Naive thymus-derived CD4-positive, alpha-beta T cell (primary cell): ENCODE data around the gene RASSF10. TPM values are rescaled to one million over a fixed set of nuclear protein-coding genes. Genes with fewer than 3 reads are reported as not detected.

ENCODE experiments used
- ATAC-seq: fragments of 150-1000 bp; cut with Tn5 transposase; 2 replicates; pipeline ENCODE4 v1.10.0; 2021; ENCODE audit warnings: mild to moderate bottlenecking, moderate library complexity
- CTCF ChIA-PET: fragments of 350-600 bp; sonication (Branson Sonifier 250); formaldehyde crosslinking; loops from one replicate; lab custom pipeline; 2021; ENCODE audit warnings: antibody characterized with exemption; lab: Charles Lee
- POLR2A ChIA-PET: fragments of 350-600 bp; sonication (Branson Sonifier 250); formaldehyde crosslinking; loops from one replicate; lab custom pipeline; 2021; ENCODE audit warnings: antibody characterized with exemption, inconsistent platforms; lab: Charles Lee
- DNase-seq, 9 donors: peaks; one replicate each; pipeline versions ENCODE4 v3.0.0 to v3.0.0-alpha.2; 2020 to 2022; ENCODE audit warnings: mixed read lengths in 1 of 9
- H3K27ac ChIP-seq: one replicate; pipeline ENCODE4 v1.7.0; 2013; ENCODE audit warnings: mild to moderate bottlenecking, low read depth, low read length, moderate library complexity
- H3K27me3 ChIP-seq, 2 donors: one replicate each; pipeline ENCODE4 v1.7.0; 2013; ENCODE audit warnings: low read length in 2 of 2, mild to moderate bottlenecking in 2 of 2, moderate library complexity in 2 of 2; ENCODE audit not compliant: control insufficient read depth in 2 of 2, insufficient read depth in 2 of 2
- H3K36me3 ChIP-seq, 3 experiments: 1 replicate in 2 of 3; 2 replicates in 1 of 3; pipeline ENCODE4 v1.7.0; 2013; ENCODE audit warnings: low read length in 3 of 3, mild to moderate bottlenecking in 3 of 3, moderate library complexity in 1 of 3; ENCODE audit not compliant: insufficient read depth in 3 of 3, control insufficient read depth in 2 of 3
- H3K4me1 ChIP-seq, 2 donors: one replicate each; pipeline ENCODE4 v1.7.0; 2013; ENCODE audit warnings: low read length in 2 of 2, mild to moderate bottlenecking in 2 of 2, moderate library complexity in 1 of 2; ENCODE audit not compliant: control insufficient read depth in 2 of 2, insufficient read depth in 2 of 2
- H3K4me3 ChIP-seq: 2 replicates; pipeline ENCODE4 v1.7.0; 2013; ENCODE audit warnings: mild to moderate bottlenecking, low read length
- H3K9me3 ChIP-seq, 3 experiments: 1 replicate in 2 of 3; 2 replicates in 1 of 3; pipeline ENCODE4 v1.7.0; 2013; ENCODE audit warnings: low read length in 3 of 3; ENCODE audit not compliant: control insufficient read depth in 2 of 3
- H3K27ac Mint-ChIP-seq, 9 donors: one replicate each; pipeline ENCODE4 v1.8.0; 2020 to 2022; ENCODE audit warnings: mixed read lengths in 9 of 9, mild to moderate bottlenecking in 8 of 9, moderate library complexity in 5 of 9, inconsistent platforms in 2 of 9
- H3K27me3 Mint-ChIP-seq, 5 donors: one replicate each; pipeline ENCODE4 v1.8.0; 2021 to 2022; ENCODE audit warnings: mixed read lengths in 5 of 5, mild to moderate bottlenecking in 1 of 5
- H3K36me3 Mint-ChIP-seq, 5 donors: one replicate each; pipeline ENCODE4 v1.8.0; 2020 to 2022; ENCODE audit warnings: mixed read lengths in 5 of 5, mild to moderate bottlenecking in 3 of 5, inconsistent platforms in 1 of 5
- H3K4me1 Mint-ChIP-seq, 7 donors: one replicate each; pipeline ENCODE4 v1.8.0; 2020 to 2022; ENCODE audit warnings: mixed read lengths in 7 of 7, mild to moderate bottlenecking in 3 of 7, inconsistent platforms in 1 of 7
- H3K4me3 Mint-ChIP-seq, 10 donors: one replicate each; pipeline ENCODE4 v1.8.0; 2020 to 2022; ENCODE audit warnings: mild to moderate bottlenecking in 10 of 10, mixed read lengths in 10 of 10, moderate library complexity in 6 of 10, inconsistent platforms in 2 of 10
- H3K9me3 Mint-ChIP-seq, 11 donors: one replicate each; pipeline ENCODE4 v1.8.0; 2020 to 2022; ENCODE audit warnings: mixed read lengths in 11 of 11, mild to moderate bottlenecking in 4 of 11, inconsistent platforms in 1 of 11, moderate library complexity in 1 of 11
- intact Hi-C, 2 donors: fragments of 100-400 bp; cut with micrococcal nuclease; formaldehyde crosslinking; loops; one replicate each; pipeline ENCODE4 v1.15.1; 2023
- polyA plus RNA-seq, 2 donors: library from polyadenylated mRNA; unstranded; fragments of 300-500 nt; fragmentation: Illumina TruSeq; gene quantifications; one replicate each; pipeline ENCODE4 v1.2.3, GENCODE V29; 2021
- total RNA-seq, 6 experiments: library from RNA in 5 of 6; stranded (reverse) in 5 of 6; gene quantifications; 1 replicate in 5 of 6; 2 replicates in 1 of 6; pipeline ENCODE4 v1.2.3 and lab custom pipeline; 2021 to 2026

RASSF10 gene
- total and polyA plus RNA-seq, 7 experiments from 2014 or later: not detected

GRCh38 chr11:13047884-13048283 is 38.8 kb downstream of the RASSF10 start:
- ChIA-PET POLR2A (no interaction called here), CTCF (no interaction called here)
- H3K27me3 ChIP-seq: peaks cover 0 to 3% of the 10 kb centered on the region in 2 donors
- H3K36me3 Mint-ChIP-seq: no peaks in the 10 kb centered on the region
- no peak overlapping the region for H3K4me3 ChIP-seq
- ATAC-seq: no peak
- no peaks in the 10 kb centered on the region for H3K36me3 ChIP-seq
- no peaks in the 10 kb centered on the region for H3K4me1 ChIP-seq
- H3K27ac Mint-ChIP-seq: no peak overlapping the region
- H3K4me1 Mint-ChIP-seq: peaks cover 0 to 4% (median 0%) of the 10 kb centered on the region in 7 donors
- H3K9me3 Mint-ChIP-seq: peaks cover 0 to 6% (median 0%) of the 10 kb centered on the region in 11 donors
- H3K4me3 Mint-ChIP-seq: no peak overlapping the region
- peaks cover 2 to 35% (median 26%) of the 10 kb centered on the region in 5 donors for H3K27me3 Mint-ChIP-seq
- no peak overlapping the region for H3K27ac ChIP-seq
- intact Hi-C loops: no loop called here
- no peaks in the 10 kb centered on the region for H3K9me3 ChIP-seq
- no peak for DNase-seq

- H3K27me3 Mint-ChIP-seq: peaks cover 8 to 39% (median 31%) of the 10 kb centered on the region in 5 donors
- no peaks in the 10 kb centered on the region for H3K36me3 Mint-ChIP-seq
- H3K4me1 Mint-ChIP-seq: peaks cover 0 to 5% (median 0%) of the 10 kb centered on the region in 7 donors
- H3K27ac Mint-ChIP-seq: no peak overlapping the region
- no peaks in the 10 kb centered on the region for H3K9me3 ChIP-seq
- intact Hi-C loops: no loop called here
- no peak overlapping the region for H3K4me3 Mint-ChIP-seq
- H3K4me3 ChIP-seq: no peak overlapping the region
- peaks cover 0 to 6% (median 0%) of the 10 kb centered on the region in 11 donors for H3K9me3 Mint-ChIP-seq
- H3K4me1 ChIP-seq: no peaks in the 10 kb centered on the region
- ChIA-PET CTCF (no interaction called here), POLR2A (no interaction called here)
- H3K27me3 ChIP-seq: peaks cover 0 to 3% of the 10 kb centered on the region in 2 donors
- H3K27ac ChIP-seq: no peak overlapping the region
- DNase-seq (no peak), ATAC-seq (no peak)
- no peaks in the 10 kb centered on the region for H3K36me3 ChIP-seq
Observed at GRCh38 chr11:13051257-13051656, 42.1 kb downstream of the RASSF10 start.

GRCh38 chr11:13052130-13052571 is 43.0 kb downstream of the RASSF10 start:
- no peak for DNase-seq
- H3K27me3 Mint-ChIP-seq: peaks cover 8 to 44% (median 31%) of the 10 kb centered on the region in 5 donors
- POLR2A ChIA-PET: no interaction called here
- H3K4me3 Mint-ChIP-seq: no peak overlapping the region
- Histone ChIP-seq H3K4me1 (no peaks in the 10 kb centered on the region), H3K27ac (no peak overlapping the region), H3K4me3 (no peak overlapping the region), H3K36me3 (no peaks in the 10 kb centered on the region), H3K9me3 (no peaks in the 10 kb centered on the region), H3K27me3 (peaks cover 0 to 3% of the 10 kb centered on the region in 2 donors)
- H3K36me3 Mint-ChIP-seq: no peaks in the 10 kb centered on the region
- ATAC-seq: no peak
- no peak overlapping the region for H3K27ac Mint-ChIP-seq
- H3K9me3 Mint-ChIP-seq: peaks cover 0 to 6% (median 0%) of the 10 kb centered on the region in 11 donors
- CTCF ChIA-PET: no interaction called here
- intact Hi-C loops: no loop called here
- peaks cover 0 to 5% (median 0%) of the 10 kb centered on the region in 7 donors for H3K4me1 Mint-ChIP-seq

- H3K4me3 ChIP-seq: no peak overlapping the region
- H3K36me3 ChIP-seq: no peaks in the 10 kb centered on the region
- Mint-ChIP-seq H3K4me3 (no peak overlapping the region), H3K4me1 (peaks cover 0 to 5% (median 0%) of the 10 kb centered on the region in 7 donors), H3K27ac (no peak overlapping the region), H3K36me3 (no peaks in the 10 kb centered on the region), H3K9me3 (peaks cover 0 to 6% (median 0%) of the 10 kb centered on the region in 11 donors), H3K27me3 (peaks cover 10 to 50% (median 31%) of the 10 kb centered on the region in 5 donors)
- H3K9me3 ChIP-seq: no peaks in the 10 kb centered on the region
- ATAC-seq (no peak), DNase-seq (no peak)
- POLR2A ChIA-PET: no interaction called here
- CTCF ChIA-PET: no interaction called here
- H3K27ac ChIP-seq: no peak overlapping the region
- intact Hi-C loops: no loop called here
- no peaks in the 10 kb centered on the region for H3K4me1 ChIP-seq
- H3K27me3 ChIP-seq: peaks cover 0 to 3% of the 10 kb centered on the region in 2 donors
Observed at GRCh38 chr11:13053255-13053917, 44.3 kb downstream of the RASSF10 start.

- intact Hi-C loops: no loop called here
- peaks cover 0 to 3% of the 10 kb centered on the region in 2 donors for H3K27me3 ChIP-seq
- Mint-ChIP-seq H3K4me3 (no peak overlapping the region), H3K27me3 (peaks cover 10 to 53% (median 31%) of the 10 kb centered on the region in 5 donors), H3K9me3 (peaks cover 0 to 6% (median 0%) of the 10 kb centered on the region in 11 donors), H3K4me1 (peaks cover 0 to 5% (median 0%) of the 10 kb centered on the region in 7 donors), H3K36me3 (no peaks in the 10 kb centered on the region), H3K27ac (no peak overlapping the region)
- no peaks in the 10 kb centered on the region for H3K36me3 ChIP-seq
- H3K4me3 ChIP-seq: no peak overlapping the region
- no peak for ATAC-seq
- CTCF ChIA-PET: no interaction called here
- no peaks in the 10 kb centered on the region for H3K9me3 ChIP-seq
- no peaks in the 10 kb centered on the region for H3K4me1 ChIP-seq
- H3K27ac ChIP-seq: no peak overlapping the region
- no peak for DNase-seq
- POLR2A ChIA-PET: no interaction called here
Observed at GRCh38 chr11:13054278-13054677, 45.2 kb downstream of the RASSF10 start.

GRCh38 chr11:13055200-13055599 is 46.1 kb downstream of the RASSF10 start:
- peaks cover 0 to 3% of the 10 kb centered on the region in 2 donors for H3K27me3 ChIP-seq
- Mint-ChIP-seq H3K4me1 (peaks cover 0 to 5% (median 0%) of the 10 kb centered on the region in 7 donors), H3K36me3 (no peaks in the 10 kb centered on the region), H3K27me3 (peaks cover 10 to 44% (median 23%) of the 10 kb centered on the region in 5 donors), H3K9me3 (peaks cover 0 to 2% (median 0%) of the 10 kb centered on the region in 11 donors), H3K4me3 (no peak overlapping the region), H3K27ac (no peak overlapping the region)
- H3K4me1 ChIP-seq: no peaks in the 10 kb centered on the region
- CTCF ChIA-PET: no interaction called here
- DNase-seq: no peak
- POLR2A ChIA-PET: no interaction called here
- H3K4me3 ChIP-seq: no peak overlapping the region
- ATAC-seq: peak; percentile 83
- H3K9me3 ChIP-seq: no peaks in the 10 kb centered on the region
- H3K27ac ChIP-seq: no peak overlapping the region
- intact Hi-C loops: no loop called here
- no peaks in the 10 kb centered on the region for H3K36me3 ChIP-seq
